Raji (cell line): ENCODE data around the gene DGUOK.

Experiments used
- POLR2A ChIP-seq: IDR thresholded peaks from 2 replicates; pipeline ENCODE4 v1.6.1; 2011; ENCODE audit warnings: low read depth, low read length, control low read depth; ENCODE audit not compliant: insufficient read depth

The DGUOK gene

GRCh38 chr2:73961823-73962615 lies 35.3 kb downstream of the DGUOK start:
- TF ChIP-seq POLR2A, result no peak

- no peak for TF ChIP-seq POLR2A
Measured at GRCh38 chr2:73962798-73963197, 36.1 kb downstream of the DGUOK start.

GRCh38 chr2:73963385-73964120 lies 36.9 kb downstream of the DGUOK start:
- no peak for TF ChIP-seq POLR2A

GRCh38 chr2:73964223-73964622 lies 37.5 kb downstream of the DGUOK start:
- no peak for TF ChIP-seq POLR2A

GRCh38 chr2:73965053-73965452 lies 38.4 kb downstream of the DGUOK start:
- TF ChIP-seq POLR2A, result no peak

- no peak for TF ChIP-seq POLR2A
Measured at GRCh38 chr2:73968357-73968937, 41.8 kb downstream of the DGUOK start.

GRCh38 chr2:73969356-73969755 lies 42.7 kb downstream of the DGUOK start:
- no peak for TF ChIP-seq POLR2A

- TF ChIP-seq POLR2A, result no peak
Measured at GRCh38 chr2:73970141-73970803, 43.6 kb downstream of the DGUOK start.

- no peak for TF ChIP-seq POLR2A
Measured at GRCh38 chr2:73970850-73971471, 44.3 kb downstream of the DGUOK start.

GRCh38 chr2:73971722-73972121 lies 45.0 kb downstream of the DGUOK start:
- TF ChIP-seq POLR2A, result no peak

- no peak for TF ChIP-seq POLR2A
Measured at GRCh38 chr2:73972846-73973245, 46.2 kb downstream of the DGUOK start.

GRCh38 chr2:73975731-73976130 lies 49.1 kb downstream of the DGUOK start:
- TF ChIP-seq POLR2A, result no peak

GRCh38 chr2:73976803-73977202 lies 50.1 kb downstream of the DGUOK start:
- TF ChIP-seq POLR2A, result no peak

GRCh38 chr2:73977466-73977865 lies 50.8 kb downstream of the DGUOK start:
- TF ChIP-seq POLR2A, result no peak

- no peak for TF ChIP-seq POLR2A
Measured at GRCh38 chr2:73979021-73979420, 52.3 kb downstream of the DGUOK start.
